HG02970 (cell line): Measurements from ENCODE around the gene HTR5A.
A peak's percentile ranks its signal among the peaks of the same experiment; 100 is the strongest.
"Not testable (repeated sequence)": the region's sequence is repeated elsewhere in the genome, so short reads cannot be mapped to it uniquely, and the experiment has no call there.

Experiments used
- ATAC-seq: cut with Tn5 transposase; IDR thresholded peaks from one replicate; pipeline ENCODE4 v1.9.1; 2021; ENCODE audit warnings: mild to moderate bottlenecking, moderate library complexity, moderate number of reproducible peaks; ENCODE audit not compliant: unreplicated experiment, low FRiP score

The HTR5A gene

DNA sequence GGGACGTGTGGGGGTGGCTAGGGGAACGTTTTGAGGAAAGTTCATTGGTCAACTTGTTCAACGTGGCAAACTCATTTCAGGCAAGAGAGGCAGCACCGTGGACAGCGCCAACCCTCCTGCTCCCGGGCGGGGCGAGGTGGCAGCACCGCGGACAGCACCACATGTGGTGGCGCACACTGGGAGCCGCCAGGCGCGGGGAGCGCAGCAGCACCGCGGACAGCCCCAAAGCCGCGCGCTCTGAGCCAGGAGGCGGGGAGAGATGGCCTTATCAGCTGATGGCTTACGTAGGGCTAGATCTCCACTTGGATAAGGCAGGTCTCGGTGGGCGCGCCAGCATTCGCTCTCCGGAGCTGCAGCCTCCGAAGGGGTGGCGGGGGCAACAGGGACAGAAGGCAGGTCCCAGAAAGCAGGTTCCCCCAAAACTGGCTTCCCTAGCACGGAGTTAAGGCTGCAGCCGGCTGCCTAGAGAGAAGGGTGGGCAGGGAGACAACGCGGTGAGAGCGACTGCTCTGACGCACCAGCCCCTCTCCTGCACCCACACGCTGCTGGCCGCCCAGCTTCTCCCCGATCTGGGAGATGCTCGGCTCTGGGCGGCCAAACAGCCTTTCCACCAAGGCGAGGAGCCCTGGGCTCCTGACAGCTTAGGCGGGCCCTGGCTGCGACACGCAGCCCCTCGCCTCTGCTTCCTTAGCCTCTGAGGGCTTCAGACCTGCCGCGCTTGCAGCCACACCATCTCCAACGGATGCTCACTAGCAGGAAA, at the start of gene HTR5A:
HTR5A (plus strand) TSS at position 333 of the 760 bp plus-strand sequence. CDS start 576 bp downstream, outside the sequence.
- peak; percentile 83 for ATAC-seq

DNA sequence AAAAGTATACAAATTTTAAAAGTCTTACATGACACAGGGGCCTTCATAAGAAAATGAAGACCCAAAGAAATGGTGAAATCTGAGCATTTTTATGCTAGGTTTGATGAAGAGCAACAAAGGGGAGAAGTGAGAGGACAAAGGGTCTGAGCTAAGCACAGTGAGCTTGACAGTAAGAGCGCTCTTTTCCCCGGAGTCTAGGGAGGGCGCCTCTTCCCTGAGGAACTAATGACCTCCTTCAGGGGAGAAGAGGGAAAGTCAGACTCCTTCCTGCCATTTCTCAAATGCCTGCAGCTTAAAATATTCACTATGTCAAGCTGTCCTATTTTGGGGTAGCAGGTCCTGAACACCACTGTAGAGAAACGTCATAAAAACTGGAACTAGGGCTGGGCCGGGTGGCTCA, 49.1 kb upstream of the HTR5A start:
- ATAC-seq, result no peak

DNA sequence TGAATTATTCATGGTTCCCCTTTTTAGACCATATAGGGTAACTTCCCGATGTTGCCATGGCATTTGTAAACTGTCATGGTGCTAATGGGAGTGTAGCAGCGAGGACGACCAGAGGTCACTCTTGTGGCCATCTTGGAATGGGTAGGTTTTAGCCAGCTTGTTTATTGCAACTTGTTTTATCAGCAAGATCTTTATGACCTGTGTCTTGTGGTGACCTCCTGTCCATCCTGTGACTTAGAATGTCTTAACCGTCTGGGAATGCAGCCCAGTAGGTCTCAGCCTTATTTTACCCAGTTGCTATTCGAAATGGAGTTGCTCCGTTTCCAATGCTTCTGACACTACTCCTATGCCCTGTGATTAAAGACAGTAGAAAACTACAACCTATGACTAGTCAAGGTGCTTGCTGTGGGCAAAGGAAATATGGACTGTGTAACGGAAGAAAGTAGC, 48.4 kb upstream of the HTR5A start:
- ATAC-seq, result no peak

DNA sequence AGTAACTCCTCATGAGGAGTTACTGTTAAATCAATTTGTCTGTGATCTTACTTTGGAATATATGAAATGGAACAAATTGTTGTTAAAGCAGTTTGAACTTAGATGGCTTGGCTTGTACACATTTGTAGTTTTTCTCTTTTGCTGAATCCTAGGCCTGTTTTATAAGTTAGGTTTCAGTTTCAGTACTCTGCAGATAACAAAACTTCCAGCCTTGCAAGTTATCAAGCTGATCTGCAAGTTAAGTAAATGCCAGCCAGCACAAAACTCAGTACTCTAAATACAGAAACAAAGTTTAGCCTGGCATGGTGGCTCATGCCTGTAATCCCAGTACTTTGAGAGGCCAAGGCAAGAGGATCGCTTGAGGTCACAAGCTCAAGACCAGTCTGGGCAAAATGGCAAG, 42.2 kb upstream of the HTR5A start:
- no peak for ATAC-seq

DNA sequence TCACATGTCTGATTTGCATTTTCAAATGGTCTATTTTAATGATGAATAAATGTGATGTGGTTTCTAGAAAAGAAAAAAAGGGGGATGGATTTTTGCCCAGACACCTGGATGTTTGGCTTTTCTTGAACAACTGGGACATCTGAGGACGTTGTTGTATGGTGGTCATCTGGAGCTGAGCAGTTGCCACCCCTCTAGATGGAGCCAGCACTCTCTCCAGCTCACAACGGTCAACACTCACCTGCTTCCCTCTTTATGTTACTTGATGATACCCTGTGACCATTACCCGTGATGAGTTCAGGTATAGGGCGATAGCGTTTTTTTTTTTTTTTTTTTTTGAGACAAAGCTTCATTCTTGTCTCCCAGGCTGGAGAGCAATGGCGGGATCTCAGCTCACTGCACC, 37.1 kb upstream of the HTR5A start:
- ATAC-seq, result no peak

DNA sequence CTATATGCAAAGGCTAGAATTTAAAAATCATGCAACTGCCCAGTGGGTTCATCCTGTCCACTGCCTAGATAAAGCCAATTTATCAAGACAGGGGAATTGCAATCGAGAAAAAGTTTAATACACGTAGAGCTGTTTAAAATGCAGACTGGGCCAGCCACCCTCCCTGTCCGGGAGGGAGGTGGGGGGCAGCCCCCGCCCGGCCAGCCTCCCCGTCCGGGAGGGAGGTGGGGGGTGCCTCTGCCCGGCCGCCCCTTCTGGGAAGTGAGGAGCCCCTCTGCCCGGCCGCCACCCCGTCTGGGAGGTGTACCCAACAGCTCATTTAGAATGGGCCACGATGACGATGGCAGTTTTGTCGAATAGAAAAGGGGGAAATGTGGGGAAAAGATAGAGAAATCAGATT, 35.6 kb upstream of the HTR5A start:
- ATAC-seq, result not testable (repeated sequence)

DNA sequence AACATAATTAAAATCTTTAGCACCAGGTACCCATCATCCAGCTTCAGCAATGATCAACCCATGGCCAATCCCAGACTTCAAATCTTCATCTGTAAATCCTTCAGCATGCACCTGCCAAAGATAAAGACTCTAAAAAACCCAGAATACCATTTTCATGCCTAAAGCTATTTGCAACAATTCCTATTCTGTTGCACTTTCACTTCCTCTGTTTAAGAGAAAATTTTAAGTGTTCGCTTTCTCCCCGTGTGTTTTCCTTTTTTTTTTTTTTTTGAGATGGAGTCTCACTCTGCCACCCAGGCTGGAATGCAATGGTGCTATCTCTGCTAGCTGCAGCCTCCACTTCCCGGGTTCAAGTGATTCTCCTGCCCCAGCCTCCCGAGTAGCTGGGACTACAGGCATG, 31.8 kb upstream of the HTR5A start:
- ATAC-seq, result no peak

DNA sequence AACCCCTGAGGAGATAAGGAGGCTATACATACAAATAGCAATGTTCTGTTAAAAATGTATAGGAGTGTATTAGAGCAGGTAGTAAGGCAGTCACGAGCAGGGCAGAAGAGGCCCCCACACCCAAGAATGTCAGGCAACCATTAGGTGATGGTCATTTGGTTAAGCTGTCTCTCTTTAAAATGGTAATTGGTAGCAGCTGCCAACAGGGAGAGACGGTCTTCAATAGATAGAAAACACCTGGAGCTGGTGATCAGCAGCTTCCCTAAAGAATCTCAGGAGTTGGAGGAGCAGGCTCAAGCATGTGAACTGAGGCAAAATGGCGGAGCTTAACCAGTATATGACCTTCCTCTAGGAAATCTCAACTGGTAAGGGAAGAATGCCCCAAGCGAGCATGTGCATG, 26.4 kb upstream of the HTR5A start:
- ATAC-seq, result no peak

DNA sequence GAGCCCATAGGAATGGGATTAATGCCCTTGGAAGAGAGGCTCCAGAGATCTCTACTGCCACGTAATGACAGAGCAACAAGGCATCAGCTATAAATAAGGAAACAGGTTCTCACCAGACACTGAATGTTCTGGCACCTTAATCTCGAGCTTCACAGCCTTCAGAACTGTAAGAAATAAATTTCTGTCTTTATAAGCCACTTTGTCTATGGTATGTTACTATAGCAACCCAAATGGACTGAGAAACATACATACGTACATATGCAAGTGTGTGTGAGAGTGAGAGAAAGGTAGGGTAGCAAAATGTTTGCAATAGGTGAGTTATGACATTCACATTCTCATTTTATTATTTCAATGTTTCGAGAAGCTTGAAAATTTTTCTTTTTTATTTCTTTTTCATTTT, 22.1 kb upstream of the HTR5A start:
- no peak for ATAC-seq

DNA sequence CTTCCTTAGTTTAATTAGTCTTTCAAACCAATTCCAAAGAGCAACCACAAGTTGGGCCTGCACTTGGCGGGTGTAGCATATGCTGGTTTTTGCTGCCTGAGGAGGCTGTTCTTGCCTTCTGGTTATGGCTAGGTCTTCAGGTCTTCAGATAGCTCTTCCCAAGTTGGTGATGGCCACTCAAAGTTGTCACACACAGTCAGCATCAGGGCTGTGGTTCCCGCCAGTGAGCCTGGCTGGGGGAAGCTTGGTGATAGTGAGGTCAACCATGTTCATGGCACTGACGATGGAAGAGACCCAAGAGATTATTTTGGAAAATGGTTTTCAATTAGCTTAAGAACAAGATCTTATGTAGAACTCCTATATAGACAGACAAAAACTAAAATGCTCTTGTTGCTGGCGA, 18.8 kb upstream of the HTR5A start:
- ATAC-seq, result no peak

DNA sequence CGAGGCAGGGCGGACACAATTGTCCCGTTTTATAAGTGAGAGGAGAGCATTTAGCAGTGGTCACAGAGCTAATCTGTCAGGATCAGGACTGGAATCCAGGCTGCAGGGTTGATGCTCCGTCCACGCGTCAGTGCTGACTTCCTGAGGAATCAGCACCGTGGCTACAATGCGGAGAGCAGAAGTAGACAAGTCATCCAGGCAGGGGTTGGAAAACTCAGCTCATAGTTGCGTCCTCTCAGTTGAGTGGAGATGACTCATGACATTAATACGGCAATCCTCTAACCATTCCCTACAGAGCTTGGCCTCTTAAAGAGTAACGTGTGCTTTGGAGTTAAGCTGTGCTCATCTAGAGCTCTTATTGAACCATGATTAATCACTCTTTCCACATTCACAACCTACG, 17.1 kb upstream of the HTR5A start:
- no peak for ATAC-seq

DNA sequence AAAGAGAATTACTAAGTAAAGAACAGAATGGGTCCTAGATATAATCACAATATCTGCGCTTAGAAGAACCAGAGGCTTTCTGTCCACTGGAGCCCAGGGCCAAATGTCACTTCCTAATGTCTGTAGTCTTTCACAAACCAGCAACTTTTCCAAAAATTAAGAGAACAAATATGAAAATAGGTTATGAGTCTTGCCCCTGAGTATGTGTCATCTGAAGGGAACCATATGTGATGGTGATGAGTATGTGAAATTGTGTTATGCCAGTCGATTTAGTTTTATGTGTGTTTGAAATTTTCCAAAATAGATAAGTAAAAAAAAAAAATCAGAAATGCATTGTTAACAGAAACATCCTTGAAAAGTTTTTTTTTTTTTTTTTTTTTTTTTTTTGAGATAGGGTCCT, 15.4 kb upstream of the HTR5A start:
- no peak for ATAC-seq

DNA sequence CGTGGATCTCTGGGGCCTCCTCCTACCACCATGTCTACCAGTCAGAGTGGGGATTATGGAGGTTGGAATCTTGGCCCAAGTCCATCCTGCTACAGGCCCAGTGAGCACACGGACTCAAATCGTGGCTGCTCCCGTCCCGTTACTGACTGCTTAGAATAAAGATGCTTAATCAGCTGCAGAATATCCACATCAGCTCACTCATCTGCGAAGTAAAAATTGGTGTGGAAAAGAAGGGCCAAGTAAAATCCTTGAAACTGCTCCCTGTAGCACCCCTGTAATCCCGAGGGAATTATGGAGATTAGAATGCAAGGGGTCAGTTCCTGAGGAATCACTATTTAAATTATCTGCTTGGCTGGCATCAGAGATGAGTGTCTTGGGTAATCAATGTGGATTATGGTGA, 13.0 kb upstream of the HTR5A start:
- no peak for ATAC-seq

DNA sequence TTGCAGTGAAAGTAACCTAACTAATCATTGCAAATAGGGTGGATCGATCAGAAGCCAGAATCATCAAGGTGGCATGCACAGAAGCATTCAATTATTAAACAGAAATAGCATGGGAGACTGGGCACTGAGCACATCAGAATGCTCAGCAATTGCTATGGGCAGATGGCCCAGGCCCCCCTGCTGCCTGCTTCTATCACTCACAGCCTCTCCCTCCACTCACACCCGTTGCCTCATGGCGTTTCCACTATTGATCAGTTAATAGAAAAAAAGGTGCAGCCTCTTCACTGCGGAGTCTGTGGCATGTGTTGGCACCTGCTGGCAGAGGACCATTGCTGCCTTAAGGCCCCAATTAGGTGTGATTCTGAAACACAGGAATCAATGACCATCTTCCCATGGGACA, 11.2 kb upstream of the HTR5A start:
- no peak for ATAC-seq

DNA sequence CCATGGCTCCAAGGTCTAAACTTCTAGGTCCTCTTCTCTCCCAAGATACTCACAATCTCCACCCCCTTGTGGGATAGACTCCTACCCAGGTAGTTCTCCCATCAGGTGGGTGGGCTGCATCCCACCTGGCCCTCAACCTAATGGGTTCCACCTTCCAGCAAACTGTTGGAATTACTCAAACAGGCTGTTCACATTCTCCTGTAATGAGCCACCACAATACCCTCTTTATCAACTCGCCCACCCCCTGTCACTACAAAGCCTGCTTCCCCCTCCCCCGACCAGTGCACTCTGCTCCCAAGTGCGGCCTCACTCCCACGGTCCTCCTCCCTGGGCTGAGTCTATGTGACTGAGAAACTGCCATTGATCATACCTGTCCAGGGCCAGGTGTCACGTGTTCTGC, 10.4 kb upstream of the HTR5A start:
- no peak for ATAC-seq

DNA sequence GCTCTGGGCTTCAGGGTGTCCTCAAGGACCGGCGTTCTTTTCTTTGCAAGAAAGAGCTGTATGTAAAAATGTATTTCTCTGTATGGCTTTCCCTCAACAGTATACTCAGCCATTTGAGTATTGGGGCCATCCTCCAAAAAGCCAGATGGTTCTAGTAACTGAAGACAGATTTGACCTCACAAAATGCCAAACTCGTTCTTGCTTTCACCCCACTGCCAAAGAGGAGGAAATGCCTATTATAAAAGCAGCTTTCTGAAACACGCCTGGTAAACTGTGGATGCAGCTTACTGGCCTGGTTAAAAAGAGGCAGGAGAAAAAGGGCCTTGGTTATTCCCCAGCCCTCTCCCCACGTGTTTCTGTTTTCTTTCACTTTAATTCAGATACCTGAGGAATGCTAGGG, 7.7 kb upstream of the HTR5A start:
- ATAC-seq, result no peak

DNA sequence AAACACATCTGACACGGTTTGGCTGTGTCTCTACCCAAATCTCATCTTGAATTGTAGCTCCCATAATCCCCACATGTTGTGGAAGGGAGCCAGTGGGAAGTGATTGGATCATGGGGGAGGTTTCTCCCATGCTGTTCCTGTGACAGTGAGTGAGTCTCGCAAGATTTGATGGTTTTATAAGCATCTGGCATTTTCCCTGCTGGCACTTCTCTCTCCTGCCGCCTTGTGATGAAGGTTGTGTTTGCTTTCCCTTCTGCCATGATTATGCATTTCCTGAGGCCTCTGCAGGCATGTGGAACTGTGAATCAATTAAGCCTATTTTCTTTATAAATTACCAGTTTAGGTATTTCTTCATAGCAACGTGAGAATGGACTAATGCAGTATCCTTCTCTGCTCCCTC, 5.9 kb upstream of the HTR5A start:
- no peak for ATAC-seq

DNA sequence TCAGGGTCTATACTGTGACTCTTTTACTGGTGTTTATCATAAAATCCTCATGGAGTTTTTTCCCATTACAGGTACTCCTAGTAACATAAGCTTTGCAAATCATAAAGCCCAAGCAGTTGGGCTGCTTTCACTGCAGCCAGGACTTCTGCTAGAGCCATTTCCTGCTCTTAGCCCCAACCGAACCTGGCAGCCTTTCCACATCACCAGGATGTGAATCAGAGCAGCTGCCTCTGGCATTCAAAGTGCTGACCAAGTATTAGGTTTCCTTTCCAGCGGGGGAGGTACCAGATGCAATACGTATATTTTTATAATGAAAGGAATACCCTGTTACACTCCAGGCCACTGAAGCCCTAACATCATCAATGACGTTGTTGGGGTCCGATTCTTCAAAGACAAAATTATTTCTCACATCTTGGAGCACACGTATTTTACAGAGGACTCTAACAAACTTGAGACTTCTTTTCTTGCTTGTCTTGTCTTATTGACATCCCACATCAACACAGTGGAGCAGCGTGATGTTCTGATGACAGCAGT, 3.6 kb upstream of the HTR5A start:
- no peak for ATAC-seq

DNA sequence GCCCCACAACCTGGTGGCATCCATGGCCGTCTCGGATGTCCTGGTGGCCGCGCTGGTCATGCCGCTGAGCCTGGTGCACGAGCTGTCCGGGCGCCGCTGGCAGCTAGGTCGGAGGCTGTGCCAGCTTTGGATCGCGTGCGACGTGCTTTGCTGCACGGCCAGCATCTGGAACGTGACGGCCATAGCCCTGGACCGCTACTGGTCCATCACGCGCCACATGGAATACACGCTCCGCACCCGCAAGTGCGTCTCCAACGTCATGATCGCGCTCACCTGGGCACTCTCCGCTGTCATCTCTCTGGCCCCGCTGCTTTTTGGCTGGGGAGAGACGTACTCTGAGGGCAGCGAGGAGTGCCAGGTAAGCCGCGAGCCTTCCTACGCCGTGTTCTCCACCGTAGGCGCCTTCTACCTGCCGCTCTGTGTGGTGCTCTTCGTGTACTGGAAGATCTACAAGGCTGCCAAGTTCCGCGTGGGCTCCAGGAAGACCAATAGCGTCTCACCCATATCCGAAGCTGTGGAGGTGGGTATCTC, 1.1 kb downstream of the HTR5A start:
- ATAC-seq, result no peak

DNA sequence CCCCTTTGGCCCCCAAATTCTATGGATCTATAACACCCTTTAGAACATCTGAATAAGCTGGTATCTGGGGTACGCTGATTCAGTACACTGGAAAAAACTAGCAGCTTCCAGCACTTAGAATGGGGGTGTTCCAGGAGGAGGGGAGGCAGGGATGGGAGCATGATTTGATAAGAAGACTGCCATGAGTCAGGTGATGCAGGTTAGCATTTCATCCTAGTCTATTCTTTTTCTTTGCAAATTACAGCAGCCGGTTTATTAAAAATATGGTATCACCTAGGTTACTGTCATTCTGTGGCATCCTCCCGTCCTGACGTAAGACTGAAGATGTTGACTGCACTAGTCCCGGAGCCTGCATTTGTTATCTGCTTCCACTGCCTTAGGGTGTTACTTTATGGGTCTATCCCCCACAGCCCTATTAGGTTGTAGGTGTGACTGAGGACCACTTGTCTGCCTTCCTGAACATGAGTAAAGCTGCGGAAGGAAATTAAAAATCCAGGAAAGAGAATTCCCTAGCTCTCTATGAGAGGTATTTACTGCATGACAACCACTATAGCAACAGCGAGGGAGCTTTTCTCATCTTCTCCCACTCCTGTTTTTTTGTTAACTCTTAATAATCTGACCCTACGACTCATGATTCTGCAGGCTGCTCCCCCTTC, 1.9 kb downstream of the HTR5A start:
- no peak for ATAC-seq

DNA sequence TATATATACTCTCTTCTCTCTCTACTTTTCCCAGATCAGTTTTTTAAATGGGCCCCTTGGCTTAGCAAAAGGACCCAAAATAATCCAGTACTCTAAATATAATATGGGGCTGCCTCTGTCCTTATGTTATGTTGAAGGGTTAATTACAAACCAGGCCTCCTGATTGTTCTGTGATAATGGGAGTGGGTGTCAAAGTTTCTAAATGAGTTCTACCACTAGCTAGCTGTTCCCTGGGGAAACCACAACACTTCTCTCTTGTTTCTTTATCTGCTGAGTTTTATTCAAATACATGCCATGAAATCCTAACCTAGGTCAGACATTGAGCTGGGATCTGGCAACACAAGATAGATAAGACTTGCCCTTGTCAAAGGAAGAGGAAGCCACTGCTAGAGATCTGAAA, 3.8 kb downstream of the HTR5A start:
- ATAC-seq, result no peak

DNA sequence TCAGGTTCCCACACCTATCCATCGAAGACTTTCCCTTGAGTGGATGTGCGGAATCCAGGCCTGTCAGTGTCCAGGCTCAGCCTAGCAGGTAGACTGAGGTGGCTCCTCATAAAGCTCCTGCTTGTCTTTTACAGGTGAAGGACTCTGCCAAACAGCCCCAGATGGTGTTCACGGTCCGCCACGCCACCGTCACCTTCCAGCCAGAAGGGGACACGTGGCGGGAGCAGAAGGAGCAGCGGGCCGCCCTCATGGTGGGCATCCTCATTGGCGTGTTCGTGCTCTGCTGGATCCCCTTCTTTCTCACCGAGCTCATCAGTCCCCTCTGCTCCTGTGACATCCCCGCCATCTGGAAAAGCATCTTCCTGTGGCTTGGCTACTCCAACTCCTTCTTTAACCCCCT, 13.9 kb downstream of the HTR5A start:
- no peak for ATAC-seq
